Measurements from ENCODE around the gene FRMD4A.
"Not testable (repeated sequence)": the region's sequence is repeated elsewhere in the genome, so short reads cannot be mapped to it uniquely, and the experiment has no call there.

FRMD4A gene

GRCh38 chr10:14048930-14049613 lies 281.7 kb downstream of the FRMD4A start:
- no peak for TF ChIP-seq EZH2phosphoT487 (IDR thresholded peaks at IDR 0.05; ENCODE audit: borderline replicate concordance, low read length)
- TF ChIP-seq CTCF (IDR thresholded peaks at IDR 0.05; ENCODE audit: low read depth, low read length, poor library complexity, severe bottlenecking): no peak
- Histone ChIP-seq H4K20me1 (ENCODE audit: control insufficient read depth, insufficient read depth, low read depth, low read length) (no peaks in the 10 kb centered on the region), H3F3A (ENCODE audit: control insufficient read depth, insufficient read depth) (no peaks in the 10 kb centered on the region), H3K9me3 (ENCODE audit: control insufficient read depth, insufficient read depth, low read length) (no peaks in the 10 kb centered on the region), H3K4me2 (ENCODE audit: low read length) (no peak overlapping the region), H3K4me3 (ENCODE audit: low read length) (no peak overlapping the region), H3K27ac (ENCODE audit: low read depth, low read length) (no peak overlapping the region), H3K27me3 (ENCODE audit: control insufficient read depth, low read length) (peaks cover 4% of the 10 kb centered on the region; the same call in 1 of the 2 replicates), H3K9me2 (replicated peaks; ENCODE audit: control insufficient read depth, low read length) (no peaks in the 10 kb centered on the region), H3K4me1 (ENCODE audit: control insufficient read depth, low read length) (no peaks in the 10 kb centered on the region), H3K79me2 (ENCODE audit: control insufficient read depth, low read length) (no peaks in the 10 kb centered on the region), H3K36me3 (ENCODE audit: control insufficient read depth, low read length) (no peaks in the 10 kb centered on the region)

GRCh38 chr10:14047431-14047830 lies 283.3 kb downstream of the FRMD4A start:
- H3K36me3 ChIP-seq (ENCODE audit: control insufficient read depth, low read length): no peaks in the 10 kb centered on the region
- no peaks in the 10 kb centered on the region for H3K79me2 ChIP-seq (ENCODE audit: control insufficient read depth, low read length)
- H3F3A ChIP-seq (ENCODE audit: control insufficient read depth, insufficient read depth): no peaks in the 10 kb centered on the region
- H4K20me1 ChIP-seq (ENCODE audit: control insufficient read depth, insufficient read depth, low read depth, low read length): no peaks in the 10 kb centered on the region
- no peak overlapping the region for H3K4me2 ChIP-seq (ENCODE audit: low read length)
- no peaks in the 10 kb centered on the region for H3K9me3 ChIP-seq (ENCODE audit: control insufficient read depth, insufficient read depth, low read length)
- no peak overlapping the region for H3K27ac ChIP-seq (ENCODE audit: low read depth, low read length)
- H3K27me3 ChIP-seq (ENCODE audit: control insufficient read depth, low read length): peaks cover 9% of the 10 kb centered on the region; the same call in 1 of the 2 replicates
- TF ChIP-seq CTCF (IDR thresholded peaks at IDR 0.05; ENCODE audit: low read depth, low read length, poor library complexity, severe bottlenecking): no peak
- TF ChIP-seq EZH2phosphoT487 (IDR thresholded peaks at IDR 0.05; ENCODE audit: borderline replicate concordance, low read length): no peak
- H3K4me1 ChIP-seq (ENCODE audit: control insufficient read depth, low read length): no peaks in the 10 kb centered on the region
- no peaks in the 10 kb centered on the region for H3K9me2 ChIP-seq (replicated peaks; ENCODE audit: control insufficient read depth, low read length)
- H3K4me3 ChIP-seq (ENCODE audit: low read length): no peak overlapping the region

- H3K27ac ChIP-seq (ENCODE audit: low read depth, low read length); H3K36me3 ChIP-seq (ENCODE audit: control insufficient read depth, low read length); H3K9me2 ChIP-seq (replicated peaks; ENCODE audit: control insufficient read depth, low read length); H3K4me1 ChIP-seq (ENCODE audit: control insufficient read depth, low read length); H3K4me2 ChIP-seq (ENCODE audit: low read length); H3K4me3 ChIP-seq (ENCODE audit: low read length); H3K9me3 ChIP-seq (ENCODE audit: control insufficient read depth, insufficient read depth, low read length); H3F3A ChIP-seq (ENCODE audit: control insufficient read depth, insufficient read depth); H4K20me1 ChIP-seq (ENCODE audit: control insufficient read depth, insufficient read depth, low read depth, low read length); H3K79me2 ChIP-seq (ENCODE audit: control insufficient read depth, low read length): not testable (repeated sequence)
- H3K27me3 ChIP-seq (ENCODE audit: control insufficient read depth, low read length): peaks cover 25% of the 10 kb centered on the region
Observed at GRCh38 chr10:14042051-14042450, 288.7 kb downstream of the FRMD4A start.

- Histone ChIP-seq H4K20me1 (ENCODE audit: control insufficient read depth, insufficient read depth, low read depth, low read length) (no peaks in the 10 kb centered on the region), H3K27ac (ENCODE audit: low read depth, low read length) (no peak overlapping the region), H3K4me1 (ENCODE audit: control insufficient read depth, low read length) (no peaks in the 10 kb centered on the region), H3K4me2 (ENCODE audit: low read length) (no peak overlapping the region), H3K9me2 (replicated peaks; ENCODE audit: control insufficient read depth, low read length) (no peaks in the 10 kb centered on the region), H3K4me3 (ENCODE audit: low read length) (no peak overlapping the region), H3K79me2 (ENCODE audit: control insufficient read depth, low read length) (no peaks in the 10 kb centered on the region), H3F3A (ENCODE audit: control insufficient read depth, insufficient read depth) (no peaks in the 10 kb centered on the region), H3K9me3 (ENCODE audit: control insufficient read depth, insufficient read depth, low read length) (no peaks in the 10 kb centered on the region), H3K36me3 (ENCODE audit: control insufficient read depth, low read length) (no peaks in the 10 kb centered on the region), H3K27me3 (ENCODE audit: control insufficient read depth, low read length) (peaks cover 25% of the 10 kb centered on the region)
- TF ChIP-seq EZH2phosphoT487 (IDR thresholded peaks at IDR 0.05; ENCODE audit: borderline replicate concordance, low read length) (no peak), CTCF (IDR thresholded peaks at IDR 0.05; ENCODE audit: low read depth, low read length, poor library complexity, severe bottlenecking) (no peak)
Observed at GRCh38 chr10:14040787-14041631, 289.7 kb downstream of the FRMD4A start.
